Transverse colon (tissue), 4 donors: ENCODE data around the gene P2RX7. TPM values are rescaled to one million over a fixed set of nuclear protein-coding genes. Genes with fewer than 3 reads are reported as not detected.
"Not testable (repeated sequence)": the region's sequence is repeated elsewhere in the genome, so short reads cannot be mapped to it uniquely, and the experiment has no call there.

Source experiments
- DNase-seq: peaks from one replicate; pipeline ENCODE4 v3.0.0-alpha.2; 2019
- H3K27ac ChIP-seq, 4 donors: fragments of 200-600 bp; sonication (generic); 2 replicates each; pipeline ENCODE4 v1.5.1; 2016 to 2018; ENCODE audit warnings: inconsistent platforms in 4 of 4
- H3K27me3 ChIP-seq: fragments of 200-600 bp; sonication (generic); 2 replicates; pipeline ENCODE4 v1.5.1; 2017; ENCODE audit warnings: inconsistent platforms
- H3K36me3 ChIP-seq, 4 donors: fragments of 200-600 bp; sonication (generic); 2 replicates each; pipeline ENCODE4 v1.5.1; 2017 to 2019; ENCODE audit warnings: inconsistent platforms in 4 of 4
- H3K4me1 ChIP-seq, 4 donors: fragments of 200-600 bp; sonication (generic); 2 replicates each; pipeline ENCODE4 v1.5.1; 2017 to 2020; ENCODE audit warnings: inconsistent platforms in 4 of 4
- H3K4me3 ChIP-seq, 4 donors: fragments of 200-600 bp; sonication (generic); 1 replicate in 1 of 4; 2 replicates in 3 of 4; pipeline versions ENCODE4 v1.5.1 to v1.6.1; 2017 to 2019; ENCODE audit warnings: inconsistent platforms in 4 of 4
- H3K9me3 ChIP-seq, 2 donors: fragments of 200-600 bp; sonication (generic); 2 replicates each; pipeline ENCODE4 v1.5.1; 2017 to 2019; ENCODE audit warnings: inconsistent platforms in 2 of 2
- CTCF ChIP-seq, 5 experiments: fragments of 200-600 bp in 3 of 5; fragments of 450-650 bp in 2 of 5; sonication (generic) in 3 of 5; IDR thresholded peaks; 1 replicate in 2 of 5; 2 replicates in 3 of 5; pipeline ENCODE4 v1.5.1; 2016 to 2017; ENCODE audit warnings: antibody characterized with exemption in 5 of 5, inconsistent platforms in 3 of 5, mild to moderate bottlenecking in 2 of 5, moderate library complexity in 1 of 5
- EP300 ChIP-seq: sonication (generic); formaldehyde crosslinking; IDR thresholded peaks from one replicate; pipeline ENCODE4 v1.6.1; 2017; ENCODE audit warnings: antibody characterized with exemption, low read depth
- POLR2A ChIP-seq: fragments of 450-650 bp; IDR thresholded peaks from one replicate; pipeline ENCODE4 v1.6.1; 2016; ENCODE audit warnings: antibody characterized with exemption, mild to moderate bottlenecking, moderate library complexity
- POLR2AphosphoS5 ChIP-seq, 3 donors: sonication (generic); formaldehyde crosslinking; IDR thresholded peaks; one replicate each; pipeline ENCODE4 v1.6.1; 2016; ENCODE audit warnings: antibody characterized with exemption in 3 of 3
- WGBS, 2 donors: methylation state at CpG; one replicate each; pipeline ENCODE4 v1.1.5; 2018; ENCODE audit warnings: low coverage in 1 of 2; 5-methylcytosine and 5-hydroxymethylcytosine counted together
- in situ Hi-C, 4 donors: fragments of 200-750 bp; cut with MboI; loops; one replicate each; pipeline versions ENCODE4 v1.15.0 to v1.15.1; 2017; ENCODE audit warnings: low sequenced_read_pairs in 3 of 4, low pct_ligation_motif_present in 1 of 4, low pct_unique_long_range_greater_than_20kb in 1 of 4
- intact Hi-C: fragments of 100-400 bp; cut with DNase I; formaldehyde crosslinking; loops from one replicate; pipeline ENCODE4 v1.15.1; 2023; ENCODE audit warnings: low total_unique reads
- total RNA-seq, 4 donors: library from RNA; depleted of rRNA; stranded (reverse); fragments of >200 nt; gene quantifications; one replicate each; pipeline ENCODE4 v1.1.0, GENCODE V29; 2016

P2RX7 gene
- total RNA-seq, 4 donors from 2014 or later, result 0.96 to 7.1 (median 5.1) TPM

- peaks cover 6 to 44% (median 25%) of the 10 kb centered on the region in 4 donors for H3K4me1 ChIP-seq
- TF ChIP-seq EP300 (no peak), POLR2AphosphoS5 (IDR thresholded peaks at IDR 0.05) (peak in 1 of 3 donors; percentile 42), CTCF (IDR thresholded peaks at IDR 0.05) (peak in 1 of 5 experiments; percentile 35), POLR2A (peak; percentile 24)
- intact Hi-C loops, result loop anchor here (10.0 kb wide), 1 partner anchor 92 kb away; the partner anchor contains the start of gene P2RX7
- no peak overlapping the region for H3K4me3 ChIP-seq
- in situ Hi-C loops, result loop anchor here in 1 of 4 donors (10.0 kb wide), 1 partner anchor 112 kb away; no protein-coding TSS in a partner anchor
- DNase-seq, result peak; percentile 84
- WGBS, 2 donors, result 24 to 50% methylated on average over 1 to 9 of the region's 9 CpGs
- H3K9me3 ChIP-seq, result no peaks in the 10 kb centered on the region
- H3K27me3 ChIP-seq, result no peaks in the 10 kb centered on the region
- H3K27ac ChIP-seq, result peak overlapping the region; percentile 47 to 82 (median 74)
- H3K36me3 ChIP-seq, result peaks cover 0 to 12% (median 2%) of the 10 kb centered on the region in 4 donors
Measured at GRCh38 chr12:121227294-121227693, 94.6 kb downstream of the P2RX7 start.

GRCh38 chr12:121228919-121229665, 96.4 kb downstream of the P2RX7 start:
- TF ChIP-seq POLR2A, result no peak
- TF ChIP-seq CTCF (IDR thresholded peaks at IDR 0.05), result no peak
- no peak for TF ChIP-seq POLR2AphosphoS5 (IDR thresholded peaks at IDR 0.05)
- TF ChIP-seq EP300, result no peak
- no peak overlapping the region for H3K4me3 ChIP-seq
- in situ Hi-C loops (loop anchor here in 1 of 4 donors (10.0 kb wide), 1 partner anchor 114 kb away; no protein-coding TSS in a partner anchor), intact Hi-C loops (loop anchor here (10.0 kb wide), 1 partner anchor 94 kb away; the partner anchor contains the start of gene P2RX7)
- no peaks in the 10 kb centered on the region for H3K9me3 ChIP-seq
- no peak for DNase-seq
- peak overlapping the region in 1 of 4 donors; percentile 14 for H3K27ac ChIP-seq
- peaks cover 6 to 27% (median 13%) of the 10 kb centered on the region in 4 donors for H3K4me1 ChIP-seq
- H3K27me3 ChIP-seq, result no peaks in the 10 kb centered on the region
- peaks cover 0 to 28% (median 8%) of the 10 kb centered on the region in 4 donors for H3K36me3 ChIP-seq
- WGBS, 2 donors, result 96% methylated on average over 24 of the region's 24 CpGs; no CpG with 5 or more reads in 1 of the 2 donors

- intact Hi-C loops, result loop anchor here (10.0 kb wide), 1 partner anchor 95 kb away; the partner anchor contains the start of gene P2RX7
- Histone ChIP-seq H3K36me3 (peaks cover 0 to 28% (median 8%) of the 10 kb centered on the region in 4 donors), H3K27ac (peak overlapping the region in 2 of 4 donors; percentile 14 to 40), H3K4me1 (peaks cover 6 to 21% (median 12%) of the 10 kb centered on the region in 4 donors)
- H3K9me3 ChIP-seq, H3K4me3 ChIP-seq, H3K27me3 ChIP-seq: not testable (repeated sequence)
- peak; percentile 82 for DNase-seq
- peak in 1 of 3 donors; percentile 43 for TF ChIP-seq POLR2AphosphoS5 (IDR thresholded peaks at IDR 0.05)
- peak; percentile 88 to 94 (median 91) for TF ChIP-seq CTCF (IDR thresholded peaks at IDR 0.05)
- WGBS, 2 donors, result 33 to 47% methylated on average over 16 to 19 of the region's 19 CpGs
- in situ Hi-C loops, result loop anchor here in 1 of 4 donors (10.0 kb wide), 1 partner anchor 115 kb away; no protein-coding TSS in a partner anchor
Measured at GRCh38 chr12:121229826-121230537, 97.3 kb downstream of the P2RX7 start.

- TF ChIP-seq POLR2A (no peak), EP300 (no peak), CTCF (IDR thresholded peaks at IDR 0.05) (peak in 1 of 5 experiments; percentile 16), POLR2AphosphoS5 (IDR thresholded peaks at IDR 0.05) (no peak)
- no peak overlapping the region for H3K4me3 ChIP-seq
- in situ Hi-C loops, result no loop called here
- no peak for DNase-seq
- intact Hi-C loops, result no loop called here
- H3K9me3 ChIP-seq, result no peaks in the 10 kb centered on the region
- 88% methylated on average over 12 of the region's 12 CpGs; no CpG with 5 or more reads in 1 of the 2 donors for WGBS, 2 donors
- peaks cover 0 to 28% (median 8%) of the 10 kb centered on the region in 4 donors for H3K36me3 ChIP-seq
- H3K4me1 ChIP-seq, result peaks cover 6 to 21% (median 12%) of the 10 kb centered on the region in 4 donors
- no peaks in the 10 kb centered on the region for H3K27me3 ChIP-seq
- peak overlapping the region in 1 of 4 donors; percentile 40 for H3K27ac ChIP-seq
Measured at GRCh38 chr12:121230538-121230907, 97.8 kb downstream of the P2RX7 start.
